ENCODE measurements around the gene STAG1.

DNA sequence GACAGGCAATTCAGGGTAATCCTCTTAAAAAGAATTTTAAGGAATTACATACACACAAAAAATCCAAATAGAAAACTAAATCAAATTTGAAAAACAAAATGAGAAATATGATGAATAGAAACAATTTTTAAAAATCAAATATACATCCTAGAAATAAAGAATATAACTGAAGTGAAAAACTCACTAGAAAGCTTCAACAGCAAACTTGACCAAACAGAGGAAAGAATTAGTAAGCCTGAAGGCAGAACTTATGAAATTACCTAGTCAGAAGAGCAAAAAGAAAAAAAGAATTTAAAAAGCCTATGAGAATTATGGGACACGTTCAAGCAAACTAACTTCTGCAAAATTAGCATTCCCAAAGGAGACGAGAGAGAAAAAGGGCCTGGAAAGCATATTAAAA lies 296.0 kb downstream of the STAG1 start:
- no peak for TF ChIP-seq CTCF (IDR thresholded peaks at IDR 0.05)
- no peak for TF ChIP-seq POLR2A (IDR thresholded peaks at IDR 0.05)

All from vagina (tissue), 2 donors.